H1 (cell line): Measurements from ENCODE around the gene ZNF672. TPM values are rescaled to one million over a fixed set of nuclear protein-coding genes. Genes with fewer than 3 reads are reported as not detected.

ENCODE experiments used
- CTCF ChIA-PET: fragments of 300-600 bp; sonication (Branson Sonifier 250); formaldehyde crosslinking; loops from one replicate; lab custom pipeline; 2021; ENCODE audit not compliant: partially characterized antibody; lab: Charles Lee
- POLR2A ChIA-PET: fragments of 300-600 bp; sonication (Branson Sonifier 250); formaldehyde crosslinking; loops from one replicate; lab custom pipeline; 2021; ENCODE audit warnings: inconsistent platforms; ENCODE audit not compliant: partially characterized antibody; lab: Charles Lee
- DNase-seq, 2 experiments: peaks; one replicate each; pipeline versions ENCODE4 v3.0.0 to v3.0.0-alpha.2; 2010 to 2022; ENCODE audit warnings: low spot score in 2 of 2, low read depth in 1 of 2, mixed read lengths in 1 of 2
- FAIRE-seq: peaks from 2 replicates; lab custom pipeline; 2011; peaks lifted over from hg19 to GRCh38; lab: Jason Lieb, UNC
- H2AFZ ChIP-seq: 2 replicates; pipeline ENCODE4 v1.8.1; 2012; ENCODE audit warnings: low read length, inconsistent platforms
- H2AK5ac ChIP-seq: 2 replicates; pipeline ENCODE4 v1.6.1; 2013; ENCODE audit warnings: low read depth, low read length
- H2BK120ac ChIP-seq: replicated peaks from 2 replicates; pipeline ENCODE3; 2013; ENCODE audit warnings: low read depth, low read length, inconsistent platforms
- H2BK12ac ChIP-seq: 2 replicates; pipeline ENCODE4 v1.6.1; 2013; ENCODE audit warnings: low read depth, low read length
- H2BK15ac ChIP-seq: 2 replicates; pipeline ENCODE4 v1.6.1; 2013; ENCODE audit warnings: low read length
- H2BK20ac ChIP-seq: 2 replicates; pipeline ENCODE4 v1.6.1; 2013; ENCODE audit warnings: low read length
- H2BK5ac ChIP-seq: 2 replicates; pipeline ENCODE4 v1.6.1; 2013; ENCODE audit warnings: low read depth, low read length
- H3K14ac ChIP-seq: 2 replicates; pipeline ENCODE4 v1.6.1; 2013; ENCODE audit warnings: inconsistent platforms; ENCODE audit not compliant: insufficient read length
- H3K18ac ChIP-seq: 2 replicates; pipeline ENCODE4 v1.6.1; 2013; ENCODE audit warnings: low read length; ENCODE audit errors: extremely low read depth
- H3K23ac ChIP-seq: 2 replicates; pipeline ENCODE4 v1.6.1; 2013; ENCODE audit warnings: inconsistent platforms; ENCODE audit not compliant: insufficient read length
- H3K23me2 ChIP-seq: 2 replicates; pipeline ENCODE4 v1.6.1; 2013; ENCODE audit warnings: low read depth, low read length
- H3K27ac ChIP-seq: 2 replicates; pipeline ENCODE4 v1.6.1; 2011; ENCODE audit warnings: low read depth, low read length, inconsistent platforms
- H3K27me3 ChIP-seq, 4 experiments: replicated peaks in 1 of 4; 1 replicate in 1 of 4; 2 replicates in 3 of 4; pipeline versions ENCODE4 v1.6.1 to v1.8.1; 2011 to 2013; ENCODE audit warnings: low read length in 3 of 4, mild to moderate bottlenecking in 3 of 4, inconsistent platforms in 2 of 4, mixed read lengths in 2 of 4, moderate library complexity in 1 of 4; ENCODE audit not compliant: control insufficient read depth in 3 of 4, insufficient read depth in 3 of 4; ENCODE audit errors: extremely low read depth in 1 of 4
- H3K36me3 ChIP-seq, 4 experiments: 2 replicates each; pipeline versions ENCODE4 v1.6.1 to v1.8.1; 2011 to 2013; ENCODE audit warnings: mild to moderate bottlenecking in 4 of 4, low read length in 3 of 4, moderate library complexity in 2 of 4, control low read depth in 1 of 4, inconsistent platforms in 1 of 4; ENCODE audit not compliant: insufficient read depth in 4 of 4, control insufficient read depth in 2 of 4
- H3K4ac ChIP-seq: replicated peaks from 2 replicates; pipeline ENCODE3; 2013; ENCODE audit warnings: low read length, low read depth, mixed read lengths, inconsistent platforms; ENCODE audit not compliant: insufficient read length
- H3K4me1 ChIP-seq, 4 experiments: replicated peaks in 1 of 4; 1 replicate in 1 of 4; 2 replicates in 3 of 4; pipeline versions ENCODE4 v1.6.1 to v1.8.1; 2011 to 2013; ENCODE audit warnings: low read length in 3 of 4, inconsistent platforms in 2 of 4, mixed read lengths in 1 of 4; ENCODE audit not compliant: insufficient read depth in 4 of 4, control insufficient read depth in 3 of 4
- H3K4me2 ChIP-seq, 2 experiments: 2 replicates each; pipeline versions ENCODE4 v1.6.1 to v1.8.1; 2011 to 2013; ENCODE audit warnings: low read depth in 2 of 2, low read length in 2 of 2, control low read depth in 1 of 2, inconsistent platforms in 1 of 2, mild to moderate bottlenecking in 1 of 2; ENCODE audit not compliant: insufficient read depth in 1 of 2
- H3K4me3 ChIP-seq, 4 experiments: fragments of 200-600, 300-600 bp in 1 of 4; sonication (generic), shearing (Covaris generic), sonication (Bioruptor Twin) in 1 of 4; 2 replicates each; pipeline versions ENCODE4 v1.5.1 to v1.8.1; 2011 to 2016; ENCODE audit warnings: low read length in 4 of 4, low read depth in 3 of 4, control low read depth in 2 of 4, inconsistent platforms in 2 of 4, mild to moderate bottlenecking in 2 of 4, mixed read lengths in 1 of 4, moderate library complexity in 1 of 4; ENCODE audit not compliant: insufficient read depth in 2 of 4; ENCODE audit errors: extremely low read depth in 1 of 4
- H3K56ac ChIP-seq: replicated peaks from 2 replicates; pipeline ENCODE3; 2013; ENCODE audit warnings: low read depth, mild to moderate bottlenecking, mixed read lengths, low read length, inconsistent platforms; ENCODE audit not compliant: insufficient read length
- H3K79me1 ChIP-seq: 2 replicates; pipeline ENCODE4 v1.6.1; 2013; ENCODE audit warnings: low read depth, low read length, control low read depth
- H3K79me2 ChIP-seq, 2 experiments: 2 replicates each; pipeline versions ENCODE4 v1.6.1 to v1.8.1; 2012 to 2013; ENCODE audit warnings: low read length in 2 of 2, mild to moderate bottlenecking in 2 of 2, inconsistent platforms in 1 of 2; ENCODE audit not compliant: insufficient read depth in 2 of 2, control insufficient read depth in 1 of 2
- H3K9ac ChIP-seq, 4 experiments: replicated peaks in 1 of 4; 1 replicate in 1 of 4; 2 replicates in 3 of 4; pipeline versions ENCODE4 v1.6.1 to v1.8.1; 2011 to 2013; ENCODE audit warnings: low read depth in 3 of 4, low read length in 3 of 4, control low read depth in 2 of 4, mild to moderate bottlenecking in 2 of 4, moderate library complexity in 2 of 4, inconsistent platforms in 1 of 4; ENCODE audit errors: extremely low read depth in 1 of 4
- H3K9me3 ChIP-seq, 2 experiments: 2 replicates each; pipeline versions ENCODE4 v1.6.1 to v1.8.1; 2012 to 2013; ENCODE audit warnings: mild to moderate bottlenecking in 2 of 2, moderate library complexity in 2 of 2, control low read depth in 1 of 2, inconsistent platforms in 1 of 2, low read depth in 1 of 2, low read length in 1 of 2, mixed read lengths in 1 of 2; ENCODE audit not compliant: insufficient read depth in 2 of 2
- H4K20me1 ChIP-seq, 2 experiments: replicated peaks in 1 of 2; 2 replicates each; pipeline versions ENCODE3 to v1.8.1; 2011 to 2013; ENCODE audit warnings: inconsistent platforms in 2 of 2, low read length in 2 of 2, mild to moderate bottlenecking in 1 of 2; ENCODE audit not compliant: insufficient read depth in 2 of 2, control insufficient read depth in 1 of 2
- H4K5ac ChIP-seq: 2 replicates; pipeline ENCODE4 v1.6.1; 2013; ENCODE audit warnings: low read length, low read depth, mixed read lengths, inconsistent platforms; ENCODE audit not compliant: insufficient read length
- H4K8ac ChIP-seq: 2 replicates; pipeline ENCODE4 v1.8.0; 2013; ENCODE audit warnings: mild to moderate bottlenecking, moderate library complexity, low read length, inconsistent platforms; ENCODE audit not compliant: insufficient read depth; ENCODE audit errors: extremely low read depth
- H4K91ac ChIP-seq: replicated peaks from 2 replicates; pipeline ENCODE3; 2013; ENCODE audit warnings: low read length, mixed read lengths, inconsistent platforms; ENCODE audit not compliant: insufficient read length
- BACH1 ChIP-seq: IDR thresholded peaks from 2 replicates; pipeline ENCODE4 v1.6.1; 2012; ENCODE audit warnings: low read length, improper control_type of control experiment
- CTBP2 ChIP-seq: IDR thresholded peaks from 2 replicates; pipeline ENCODE4 v1.7.0; 2011; ENCODE audit warnings: borderline replicate concordance, mild to moderate bottlenecking, moderate library complexity, mixed read lengths, low read length; ENCODE audit not compliant: insufficient read depth, insufficient read length
- EGR1 ChIP-seq: IDR thresholded peaks from 2 replicates; pipeline ENCODE4 v1.6.1; 2011; ENCODE audit warnings: low read depth, low read length, borderline replicate concordance
- GTF2F1 ChIP-seq: IDR thresholded peaks from 2 replicates; pipeline ENCODE4 v1.6.1; 2012; ENCODE audit warnings: low read depth, low read length, improper control_type of control experiment, borderline replicate concordance
- KDM4A ChIP-seq: IDR thresholded peaks from one replicate; pipeline ENCODE4 v1.7.1; 2012; ENCODE audit warnings: low read depth, mild to moderate bottlenecking, moderate library complexity, low read length, inconsistent platforms; ENCODE audit not compliant: severe bottlenecking
- KDM5A ChIP-seq: fragments of 200-600 bp; IDR thresholded peaks from 2 replicates; pipeline ENCODE4 v1.7.1; 2012; ENCODE audit warnings: mild to moderate bottlenecking, low read length, inconsistent platforms, mixed read lengths
- POLR2AphosphoS5 ChIP-seq: IDR thresholded peaks from 2 replicates; pipeline ENCODE4 v1.6.1; 2011; ENCODE audit warnings: low read depth, low read length
- RAD21 ChIP-seq, 2 experiments: IDR thresholded peaks in 1 of 2; conservative IDR thresholded peaks in 1 of 2; 2 replicates each; pipeline ENCODE4 v1.6.1; 2011; ENCODE audit warnings: low read depth in 2 of 2, low read length in 2 of 2, improper control_type of control experiment in 1 of 2, inconsistent platforms in 1 of 2, mild to moderate bottlenecking in 1 of 2, moderate library complexity in 1 of 2
- RFX5 ChIP-seq: IDR thresholded peaks from 2 replicates; pipeline ENCODE4 v1.6.1; 2011; ENCODE audit warnings: low read depth, low read length, improper control_type of control experiment, borderline replicate concordance
- SIN3A ChIP-seq, 2 experiments: IDR thresholded peaks in 1 of 2; conservative IDR thresholded peaks in 1 of 2; 2 replicates each; pipeline ENCODE4 v1.6.1; 2011 to 2012; ENCODE audit warnings: low read length in 2 of 2, improper control_type of control experiment in 1 of 2, low read depth in 1 of 2, mild to moderate bottlenecking in 1 of 2
- SIX5 ChIP-seq: IDR thresholded peaks from 2 replicates; pipeline ENCODE4 v1.6.1; 2011; ENCODE audit warnings: mild to moderate bottlenecking, low read depth, low read length
- SRF ChIP-seq: IDR thresholded peaks from 2 replicates; pipeline ENCODE4 v1.6.1; 2011; ENCODE audit warnings: mild to moderate bottlenecking, low read depth, low read length, moderate library complexity
- TCF12 ChIP-seq: IDR thresholded peaks from 2 replicates; pipeline ENCODE4 v1.6.1; 2011; ENCODE audit warnings: low read depth, mild to moderate bottlenecking, low read length
- ZNF274 ChIP-seq: IDR thresholded peaks from 2 replicates; pipeline ENCODE4 v1.7.0; 2012; ENCODE audit warnings: low read length, borderline replicate concordance; ENCODE audit errors: extremely low read depth
- WGBS, 2 experiments: shearing (Covaris generic) in 1 of 2; methylation state at CpG; one replicate each; pipeline versions ENCODE4 v1.1.6 to v1.1.7; 2013 to 2015; ENCODE audit warnings: low lambda C conversion rate in 2 of 2, mixed read lengths in 2 of 2, inconsistent platforms in 1 of 2, low coverage in 1 of 2, missing lambda C conversion rate in 1 of 2; ENCODE audit not compliant: insufficient replicate concordance in 2 of 2, insufficient coverage in 1 of 2, insufficient read length in 1 of 2; ENCODE audit errors: extremely low coverage in 1 of 2, missing lambda C conversion rate in 1 of 2; 5-methylcytosine and 5-hydroxymethylcytosine counted together
- polyA plus RNA-seq, 7 experiments: library from polyadenylated mRNA; depleted of rRNA in 3 of 7; stranded (reverse) in 5 of 7; unstranded in 2 of 7; fragments of >200 nt in 5 of 7; fragments of 200-250 nt in 2 of 7; gene quantifications; 1 replicate in 5 of 7; 2 replicates in 1 of 7; 4 replicates in 1 of 7; pipeline versions ENCODE4 v1.2.1 to v1.2.3, GENCODE V29; 2011 to 2013; ENCODE audit warnings: missing spikeins in 2 of 7, mixed read lengths in 2 of 7
- total RNA-seq: library from RNA; stranded (reverse); fragmentation: NEBNext Ultra II Directional; extraction: Animal tissue kit (Norgen Biotek cat#: 25700); gene quantifications from 2 replicates; pipeline ENCODE4 v1.2.1, GENCODE V29; 2021

ZNF672 gene
- total and polyA plus RNA-seq, 2 of the 8 experiments (the other 6 are each of a cell fraction or from before 2014, with no cell fraction given): 30.7 to 40.4 TPM

DNA sequence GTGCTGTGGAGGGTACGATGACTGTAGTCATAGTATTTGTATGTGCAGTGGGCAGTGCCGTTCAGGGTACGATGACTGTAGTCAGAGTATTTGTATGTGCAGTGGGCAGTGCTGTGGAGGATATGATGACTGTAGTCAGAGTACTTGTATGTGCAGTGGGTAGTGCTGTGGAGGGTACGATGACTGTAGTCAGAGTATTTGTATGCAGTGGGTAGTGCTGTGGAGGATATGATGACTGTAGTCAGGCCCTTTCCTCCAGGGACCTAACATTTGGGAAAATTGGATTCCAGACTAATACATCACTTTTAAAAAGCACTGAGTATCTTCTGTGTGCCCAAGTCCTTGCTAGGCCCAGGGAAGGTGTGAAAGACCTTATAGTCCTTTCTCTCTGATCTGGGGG is 2.9 kb downstream of the ZNF672 start:
- no peak overlapping the region for H4K91ac ChIP-seq
- peaks cover 0 to 20% of the 10 kb centered on the region in 2 experiments; a peak in 2 of 4 replicates for H3K79me2 ChIP-seq
- no peak overlapping the region for H2BK12ac ChIP-seq
- H4K5ac ChIP-seq: no peak overlapping the region
- H2AFZ ChIP-seq: no peak overlapping the region
- peaks cover 2 to 5% of the 10 kb centered on the region in 2 experiments for H4K20me1 ChIP-seq
- H2BK20ac ChIP-seq: no peak overlapping the region
- H3K27me3 ChIP-seq: no peaks in the 10 kb centered on the region
- no peak overlapping the region for H3K4me3 ChIP-seq
- H3K23ac ChIP-seq: no peak overlapping the region
- CTCF ChIA-PET: interaction anchor here (0.7 to 5.3 kb wide), 23 partner anchors 9 to 160 kb away, joined by 3 to 58 read pairs (median 6); partner anchors contain the start of genes PGBD2, SH3BP5L and ZNF692
- peaks cover 10% of the 10 kb centered on the region for H3K79me1 ChIP-seq
- no peak overlapping the region for H2AK5ac ChIP-seq
- H3K27ac ChIP-seq: no peak overlapping the region
- H3K36me3 ChIP-seq: peaks cover 0 to 11% (median 3%) of the 10 kb centered on the region in 4 experiments; a peak in 5 of 8 replicates
- no peak overlapping the region for H3K9ac ChIP-seq
- no peak overlapping the region for H2BK15ac ChIP-seq
- POLR2A ChIA-PET: interaction anchor here (0.7 to 1.3 kb wide), 3 partner anchors 10 to 67 kb away, joined by 3 read pairs; no protein-coding TSS in a partner anchor
- peaks cover 0 to 5% (median 2%) of the 10 kb centered on the region in 4 experiments; a peak in 3 of 7 replicates for H3K4me1 ChIP-seq
- 94% methylated on average over 4 of the region's 4 CpGs; no CpG with 5 or more reads in 1 of the 2 experiments for WGBS, 2 experiments
- no peak overlapping the region for H3K4me2 ChIP-seq
- no peak overlapping the region for H3K56ac ChIP-seq
- H3K4ac ChIP-seq: no peak overlapping the region
- peaks cover 9% of the 10 kb centered on the region; the same call in 1 of the 2 replicates for H3K23me2 ChIP-seq
- no peak overlapping the region for H3K18ac ChIP-seq
- no peak overlapping the region for H4K8ac ChIP-seq
- H3K14ac ChIP-seq: no peak overlapping the region
- FAIRE-seq (no peak), DNase-seq (no peak)
- no peak overlapping the region for H2BK120ac ChIP-seq
- no peak overlapping the region for H2BK5ac ChIP-seq
- no peaks in the 10 kb centered on the region for H3K9me3 ChIP-seq
- TF ChIP-seq RAD21 (IDR thresholded peaks at IDR 0.05 in 1 of 2, conservative IDR thresholded peaks at IDR 0.05 in 1 of 2; ENCODE audit: low read depth in 2 of 2, low read length in 2 of 2): no peak
- TF ChIP-seq ZNF274: no peak
- TF ChIP-seq EGR1: no peak
- TF ChIP-seq BACH1: no peak
- TF ChIP-seq CTBP2: no peak
- TF ChIP-seq TCF12: no peak
- no peak for TF ChIP-seq POLR2AphosphoS5
- TF ChIP-seq KDM5A: no peak
- no peak for TF ChIP-seq SRF
- TF ChIP-seq RFX5: no peak
- TF ChIP-seq GTF2F1: no peak
- TF ChIP-seq KDM4A: no peak
- TF ChIP-seq SIN3A (conservative IDR thresholded peaks at IDR 0.05 in 1 of 2, IDR thresholded peaks at IDR 0.05 in 1 of 2; ENCODE audit: low read depth in 1 of 2, low read length in 2 of 2): no peak
- no peak for TF ChIP-seq SIX5
